ENCODE results near the gene TNFSF8.

DNA sequence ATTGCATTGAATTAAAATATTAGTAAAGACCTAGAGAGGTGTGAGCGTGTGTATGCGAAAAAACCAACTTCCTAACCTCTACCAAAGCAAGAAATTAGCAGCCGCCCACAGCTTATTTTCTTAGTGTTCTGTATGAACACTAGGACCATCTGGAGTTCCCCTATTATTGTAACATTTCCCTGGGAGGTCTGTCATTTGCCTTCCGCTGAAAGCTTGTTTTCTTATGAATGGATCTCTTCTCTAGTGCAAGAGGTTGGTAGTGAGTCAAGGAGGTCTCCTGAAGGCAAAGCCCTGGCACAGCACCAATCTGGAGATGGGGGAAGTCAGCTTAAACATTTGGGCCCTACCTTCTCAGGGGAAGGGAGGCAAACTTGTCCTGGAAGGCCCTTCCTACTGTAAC lies 10.8 kb downstream of the TNFSF8 start:
- no peak for TF ChIP-seq POLR2AphosphoS5 (IDR thresholded peaks at IDR 0.05)
- TF ChIP-seq, protein P1, sequence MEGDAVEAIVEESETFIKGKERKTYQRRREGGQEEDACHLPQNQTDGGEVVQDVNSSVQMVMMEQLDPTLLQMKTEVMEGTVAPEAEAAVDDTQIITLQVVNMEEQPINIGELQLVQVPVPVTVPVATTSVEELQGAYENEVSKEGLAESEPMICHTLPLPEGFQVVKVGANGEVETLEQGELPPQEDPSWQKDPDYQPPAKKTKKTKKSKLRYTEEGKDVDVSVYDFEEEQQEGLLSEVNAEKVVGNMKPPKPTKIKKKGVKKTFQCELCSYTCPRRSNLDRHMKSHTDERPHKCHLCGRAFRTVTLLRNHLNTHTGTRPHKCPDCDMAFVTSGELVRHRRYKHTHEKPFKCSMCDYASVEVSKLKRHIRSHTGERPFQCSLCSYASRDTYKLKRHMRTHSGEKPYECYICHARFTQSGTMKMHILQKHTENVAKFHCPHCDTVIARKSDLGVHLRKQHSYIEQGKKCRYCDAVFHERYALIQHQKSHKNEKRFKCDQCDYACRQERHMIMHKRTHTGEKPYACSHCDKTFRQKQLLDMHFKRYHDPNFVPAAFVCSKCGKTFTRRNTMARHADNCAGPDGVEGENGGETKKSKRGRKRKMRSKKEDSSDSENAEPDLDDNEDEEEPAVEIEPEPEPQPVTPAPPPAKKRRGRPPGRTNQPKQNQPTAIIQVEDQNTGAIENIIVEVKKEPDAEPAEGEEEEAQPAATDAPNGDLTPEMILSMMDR (IDR thresholded peaks at IDR 0.05; ENCODE audit: poor library complexity, severe bottlenecking) = no peak
- TF ChIP-seq EZH2 (IDR thresholded peaks at IDR 0.05; ENCODE audit: borderline replicate concordance, insufficient read depth, low read length, poor library complexity, severe bottlenecking) = no peak
- TF ChIP-seq EP300 (conservative IDR thresholded peaks at IDR 0.05; ENCODE audit: poor library complexity, severe bottlenecking) = no peak

Measured in neural cell (in vitro differentiated cells).